Erythroblast (primary cell): ENCODE data around the gene NATD1.

ENCODE experiments used
- DNase-seq, 2 experiments: peaks; one replicate each; lab custom pipeline; 2025; lab: John Stamatoyannopoulos, UW
- GATA1 ChIP-seq: IDR thresholded peaks from 2 replicates; pipeline ENCODE4 v1.6.1; 2011; ENCODE audit warnings: low read depth, mild to moderate bottlenecking, control low read depth, low read length, moderate library complexity
- POLR2A ChIP-seq: IDR thresholded peaks from 2 replicates; pipeline ENCODE4 v1.6.1; 2011; ENCODE audit warnings: mild to moderate bottlenecking, low read length

The NATD1 gene, protein sequence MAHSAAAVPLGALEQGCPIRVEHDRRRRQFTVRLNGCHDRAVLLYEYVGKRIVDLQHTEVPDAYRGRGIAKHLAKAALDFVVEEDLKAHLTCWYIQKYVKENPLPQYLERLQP

GRCh38 chr17:21252796-21253645, at the start of gene NATD1:
NATD1 (minus strand) TSS chr17:21253410; CDS start chr17:21253264, 146 bp downstream.
- TF ChIP-seq GATA1 (no peak), POLR2A (peak; percentile 54)
- DNase-seq = peak; percentile 93 to 94

DNA sequence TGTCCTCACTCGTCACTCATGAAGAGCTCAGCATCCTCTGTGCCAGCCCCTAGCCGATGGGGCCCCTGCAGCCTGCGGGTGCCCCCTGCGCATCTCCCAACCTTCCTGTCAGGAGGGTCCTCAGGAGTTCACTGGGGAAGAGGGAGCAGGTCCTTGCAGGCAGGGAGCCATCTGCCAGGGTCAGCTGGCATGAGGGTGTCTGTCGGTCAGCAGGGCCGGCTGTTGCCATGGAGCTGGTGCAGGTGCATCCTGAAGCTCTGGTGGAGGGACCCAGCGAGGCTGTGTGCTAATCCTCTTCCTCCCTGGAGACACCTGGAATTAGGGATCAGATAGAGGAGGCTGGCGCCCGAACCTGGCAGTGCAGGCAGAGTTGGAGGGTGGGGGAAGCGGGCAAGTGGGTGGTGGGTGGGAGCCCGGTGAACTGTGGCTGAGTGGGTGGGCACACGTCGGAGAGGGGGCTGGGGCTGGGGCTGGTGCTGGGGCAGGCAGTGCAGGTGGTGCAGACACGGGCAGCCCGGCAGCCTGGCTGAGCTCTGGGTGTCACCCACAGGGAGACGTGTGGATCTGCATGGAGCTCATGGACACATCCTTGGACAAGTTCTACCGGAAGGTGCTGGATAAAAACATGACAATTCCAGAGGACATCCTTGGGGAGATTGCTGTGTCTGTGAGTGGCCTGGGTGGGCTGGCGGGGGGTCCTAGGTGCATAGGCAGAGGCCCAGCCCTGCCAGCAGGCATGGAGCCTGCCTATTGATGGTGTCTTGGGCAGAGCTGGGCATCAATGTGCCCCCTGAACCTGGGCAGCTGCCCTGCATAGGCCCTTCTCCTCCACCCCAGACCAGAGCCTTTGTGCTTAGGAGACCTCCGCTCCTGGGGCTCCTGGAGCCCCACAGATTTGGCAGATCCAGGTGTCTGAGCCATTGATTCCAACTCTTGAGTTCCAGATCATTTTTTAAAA, 48.7 kb upstream of the NATD1 start:
- no peak for DNase-seq
- no peak for TF ChIP-seq GATA1
- TF ChIP-seq POLR2A = no peak

DNA sequence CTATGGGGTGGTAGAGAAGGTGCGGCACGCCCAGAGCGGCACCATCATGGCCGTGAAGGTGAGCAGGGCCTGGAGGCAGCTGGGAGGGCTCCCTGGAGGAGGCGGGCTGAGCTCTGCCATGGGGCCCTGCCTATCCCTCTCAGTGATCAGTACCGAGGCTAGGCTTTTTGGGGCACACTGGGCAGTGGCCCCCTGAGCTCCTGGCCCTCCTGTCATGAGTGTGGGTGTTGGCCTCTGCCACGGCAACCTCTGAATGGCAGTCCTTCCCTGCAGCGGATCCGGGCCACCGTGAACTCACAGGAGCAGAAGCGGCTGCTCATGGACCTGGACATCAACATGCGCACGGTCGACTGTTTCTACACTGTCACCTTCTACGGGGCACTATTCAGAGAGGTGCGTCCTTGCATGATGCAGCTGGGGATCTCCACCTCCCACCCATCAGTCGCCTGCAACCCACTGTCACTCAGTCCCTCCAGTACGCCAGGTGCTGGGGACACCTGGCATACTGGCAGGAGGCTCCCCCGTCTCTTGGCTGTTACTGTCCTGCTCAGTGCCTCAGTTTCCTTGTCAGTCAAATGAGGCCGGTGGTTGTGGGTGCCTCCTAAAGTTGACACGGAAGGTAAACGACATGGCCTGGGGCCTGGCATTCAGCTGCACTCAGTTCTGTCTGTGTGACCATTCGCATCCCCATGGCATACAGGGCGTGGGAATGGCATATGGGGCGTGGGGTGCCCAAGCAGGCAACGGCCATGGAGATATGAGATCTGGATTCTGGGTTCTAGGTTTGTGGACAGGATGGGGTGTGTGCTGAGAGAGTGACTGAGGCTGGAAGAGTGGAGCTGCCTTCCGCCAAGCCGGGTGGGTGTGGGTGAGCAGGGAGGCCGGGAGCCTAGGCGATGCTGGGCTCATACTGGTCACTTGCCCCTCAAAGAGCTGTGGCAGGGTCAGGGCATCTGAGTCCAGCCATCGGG, 47.7 kb upstream of the NATD1 start:
- TF ChIP-seq POLR2A = no peak
- no peak for TF ChIP-seq GATA1
- no peak for DNase-seq

DNA sequence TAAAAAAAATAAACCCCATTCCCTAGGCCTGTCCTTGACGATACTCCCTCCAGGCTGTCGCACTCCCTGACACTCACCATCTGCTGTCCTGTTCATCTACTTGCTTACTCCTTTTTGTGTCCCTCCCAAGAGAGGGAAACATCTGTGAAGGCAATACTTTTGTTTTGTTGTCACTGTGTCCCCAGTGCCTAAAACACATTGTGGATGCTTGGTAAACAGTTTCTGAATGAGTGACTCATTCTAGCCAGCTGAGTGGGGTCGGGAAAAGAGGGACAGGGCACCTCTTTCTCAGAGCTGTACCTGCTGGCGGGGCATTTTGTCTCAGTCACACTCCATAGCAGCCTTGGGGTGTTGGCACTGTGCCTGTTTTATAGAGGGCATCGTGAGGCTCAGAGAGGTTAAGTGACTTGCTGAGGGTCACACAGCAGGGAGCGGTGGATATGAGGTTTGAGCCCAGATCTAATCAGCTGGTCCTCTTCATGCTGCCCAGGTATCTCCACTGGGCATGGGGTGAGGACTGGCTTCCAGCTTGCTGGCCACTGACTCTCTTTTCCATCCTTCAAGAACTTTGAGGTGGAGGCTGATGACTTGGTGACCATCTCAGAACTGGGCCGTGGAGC, 46.9 kb upstream of the NATD1 start:
- DNase-seq = no peak
- TF ChIP-seq POLR2A (no peak), GATA1 (no peak)

DNA sequence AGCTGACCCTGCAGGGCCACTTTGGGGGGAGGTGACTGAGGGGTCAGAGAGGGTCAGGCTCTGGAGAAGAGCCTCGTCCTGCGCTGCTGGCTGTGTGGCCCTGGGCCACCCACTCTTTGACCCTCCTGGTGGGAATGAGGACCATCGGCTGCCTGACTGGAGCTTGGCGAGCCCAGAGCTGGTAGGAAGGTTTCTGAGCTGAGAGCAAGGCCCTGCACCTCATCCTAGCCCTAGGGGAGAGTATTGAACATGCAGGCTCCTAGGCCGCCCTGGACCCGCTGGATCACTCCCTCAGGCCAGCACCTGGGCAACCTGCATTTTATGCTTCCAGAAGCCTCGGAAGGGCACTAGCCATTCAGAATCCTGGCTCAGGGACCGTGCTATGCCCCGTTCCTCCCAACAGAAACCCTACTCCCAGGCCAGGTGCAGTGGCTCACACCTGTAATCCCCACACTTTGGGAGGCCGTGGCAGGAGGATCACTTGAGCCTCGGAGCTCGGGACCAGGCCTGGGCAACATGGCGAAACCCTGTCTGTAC, 45.8 kb upstream of the NATD1 start:
- DNase-seq = no peak
- TF ChIP-seq POLR2A (no peak), GATA1 (no peak)

GRCh38 chr17:21298056-21298982, 45.1 kb upstream of the NATD1 start:
- DNase-seq = no peak
- no peak for TF ChIP-seq GATA1
- TF ChIP-seq POLR2A = no peak

- TF ChIP-seq POLR2A = no peak
- no peak for TF ChIP-seq GATA1
- DNase-seq = peak in 1 of 2 experiments; percentile 44
Observed at GRCh38 chr17:21297597-21297996, 44.4 kb upstream of the NATD1 start.

GRCh38 chr17:21297026-21297520, 43.9 kb upstream of the NATD1 start:
- DNase-seq = peak in 1 of 2 experiments; percentile 62
- no peak for TF ChIP-seq GATA1
- peak; percentile 55 for TF ChIP-seq POLR2A

- peak; percentile 96 to 99 for DNase-seq
- peak; percentile 83 for TF ChIP-seq POLR2A
- TF ChIP-seq GATA1 = no peak
Observed at GRCh38 chr17:21296097-21297025, 43.2 kb upstream of the NATD1 start.
